Parathyroid adenoma (tissue), 2 donors: ENCODE results near the gene XYLT1.

Source experiments
- H2AFZ ChIP-seq: fragments of 300-600 bp; sonication (generic); one replicate; pipeline ENCODE4 v1.7.0; 2017; ENCODE audit warnings: antibody characterized with exemption, mild to moderate bottlenecking
- H3K27ac ChIP-seq: fragments of 300-600 bp; sonication (generic); one replicate; pipeline ENCODE4 v1.7.0; 2017
- H3K27me3 ChIP-seq: fragments of 300-600 bp; sonication (generic); one replicate; pipeline ENCODE4 v1.7.0; 2017; ENCODE audit warnings: low read length; ENCODE audit not compliant: control insufficient read depth, insufficient read depth
- H3K36me3 ChIP-seq: fragments of 300-600 bp; sonication (generic); one replicate; pipeline ENCODE4 v1.7.0; 2017; ENCODE audit warnings: low read length; ENCODE audit not compliant: control insufficient read depth, insufficient read depth
- H3K4me1 ChIP-seq: fragments of 300-600 bp; sonication (generic); one replicate; pipeline ENCODE4 v1.7.0; 2017; ENCODE audit warnings: control low read depth
- H3K4me2 ChIP-seq: fragments of 300-600 bp; sonication (generic); one replicate; pipeline ENCODE4 v1.7.0; 2017; ENCODE audit warnings: low read length
- H3K4me3 ChIP-seq: fragments of 300-600 bp; sonication (generic); one replicate; pipeline ENCODE4 v1.7.0; 2017; ENCODE audit warnings: low read depth, low read length
- H3K79me2 ChIP-seq: fragments of 300-600 bp; sonication (generic); one replicate; pipeline ENCODE4 v1.7.0; 2017; ENCODE audit warnings: control low read depth
- H3K9ac ChIP-seq: fragments of 300-600 bp; sonication (generic); one replicate; pipeline ENCODE4 v1.7.0; 2017; ENCODE audit warnings: mild to moderate bottlenecking
- H3K9me3 ChIP-seq: fragments of 300-600 bp; sonication (generic); one replicate; pipeline ENCODE4 v1.7.0; 2017; ENCODE audit warnings: low read length; ENCODE audit not compliant: control insufficient read depth
- TF ChIP-seq, protein P1 (sequence below): fragments of 300-600 bp; sonication (generic); IDR thresholded peaks from one replicate; pipeline ENCODE4 v1.7.0; 2017; ENCODE audit warnings: antibody characterized with exemption, mild to moderate bottlenecking
- donor health status: primary hyperparathyroidism.

The XYLT1 gene

DNA sequence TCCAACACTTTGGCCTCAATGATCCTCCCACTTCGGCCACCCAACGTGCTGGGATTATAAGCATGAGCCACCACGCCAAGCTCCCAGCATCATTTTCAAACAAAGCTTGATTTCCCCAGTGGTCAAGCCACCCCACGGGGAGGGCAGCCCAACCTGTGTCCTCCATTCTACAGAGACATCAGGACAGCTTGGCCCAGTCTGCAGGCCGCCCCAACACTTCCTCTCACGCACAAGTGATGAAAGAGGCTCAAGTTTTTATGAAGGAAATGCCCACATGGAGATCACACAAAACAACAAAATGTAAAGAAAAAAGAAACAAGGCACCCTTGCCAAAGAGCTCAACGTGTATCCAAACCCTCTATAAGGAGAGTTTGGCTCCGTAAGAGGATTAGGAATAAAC, 112.4 kb downstream of the XYLT1 start:
- Histone ChIP-seq H3K9me3 (no peaks in the 10 kb centered on the region), H2AFZ (no peak overlapping the region), H3K79me2 (no peaks in the 10 kb centered on the region), H3K4me2 (no peak overlapping the region), H3K27me3 (no peaks in the 10 kb centered on the region), H3K36me3 (no peaks in the 10 kb centered on the region), H3K27ac (no peak overlapping the region), H3K9ac (no peak overlapping the region), H3K4me1 (peaks cover 10% of the 10 kb centered on the region), H3K4me3 (no peak overlapping the region)
- TF ChIP-seq, protein P1, sequence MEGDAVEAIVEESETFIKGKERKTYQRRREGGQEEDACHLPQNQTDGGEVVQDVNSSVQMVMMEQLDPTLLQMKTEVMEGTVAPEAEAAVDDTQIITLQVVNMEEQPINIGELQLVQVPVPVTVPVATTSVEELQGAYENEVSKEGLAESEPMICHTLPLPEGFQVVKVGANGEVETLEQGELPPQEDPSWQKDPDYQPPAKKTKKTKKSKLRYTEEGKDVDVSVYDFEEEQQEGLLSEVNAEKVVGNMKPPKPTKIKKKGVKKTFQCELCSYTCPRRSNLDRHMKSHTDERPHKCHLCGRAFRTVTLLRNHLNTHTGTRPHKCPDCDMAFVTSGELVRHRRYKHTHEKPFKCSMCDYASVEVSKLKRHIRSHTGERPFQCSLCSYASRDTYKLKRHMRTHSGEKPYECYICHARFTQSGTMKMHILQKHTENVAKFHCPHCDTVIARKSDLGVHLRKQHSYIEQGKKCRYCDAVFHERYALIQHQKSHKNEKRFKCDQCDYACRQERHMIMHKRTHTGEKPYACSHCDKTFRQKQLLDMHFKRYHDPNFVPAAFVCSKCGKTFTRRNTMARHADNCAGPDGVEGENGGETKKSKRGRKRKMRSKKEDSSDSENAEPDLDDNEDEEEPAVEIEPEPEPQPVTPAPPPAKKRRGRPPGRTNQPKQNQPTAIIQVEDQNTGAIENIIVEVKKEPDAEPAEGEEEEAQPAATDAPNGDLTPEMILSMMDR: no peak

DNA sequence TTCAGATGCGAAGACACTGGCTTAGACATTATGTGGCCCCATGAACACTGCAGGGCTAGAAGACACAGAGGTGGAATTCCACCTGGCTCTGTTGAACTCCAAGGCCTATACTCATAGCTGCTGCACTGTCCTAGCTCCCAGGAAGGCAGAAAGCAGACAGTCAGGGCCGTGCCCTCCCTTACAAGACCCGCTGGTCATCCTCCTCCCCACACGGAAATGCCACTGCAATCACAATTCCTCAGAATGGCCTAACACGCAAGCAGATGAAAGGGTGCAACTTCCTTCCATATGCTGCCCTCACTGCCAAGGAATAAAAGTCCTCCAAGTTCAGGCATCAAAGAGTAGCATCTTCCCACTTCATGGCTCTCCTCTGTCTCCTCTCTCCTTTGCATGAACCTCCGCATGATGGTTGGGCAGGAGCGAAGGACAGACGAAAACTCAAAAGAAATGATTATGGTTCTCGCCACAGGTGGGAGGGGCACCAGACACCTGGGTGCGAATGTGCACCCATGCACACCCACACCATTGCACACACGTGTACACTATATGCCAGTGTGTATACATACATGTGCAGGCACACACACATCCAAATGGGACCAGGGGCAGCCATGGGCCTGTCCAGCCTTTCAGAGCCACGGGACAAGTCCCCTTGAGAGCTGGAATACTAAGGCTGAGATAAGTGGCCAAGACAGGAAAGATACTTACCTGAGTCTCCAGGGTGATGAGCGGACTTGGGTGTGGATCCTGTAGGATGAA, 113.3 kb downstream of the XYLT1 start:
- no peak overlapping the region for H3K27ac ChIP-seq
- no peaks in the 10 kb centered on the region for H3K27me3 ChIP-seq
- peaks cover 10% of the 10 kb centered on the region for H3K4me1 ChIP-seq
- H2AFZ ChIP-seq: no peak overlapping the region
- H3K4me3 ChIP-seq: no peak overlapping the region
- no peaks in the 10 kb centered on the region for H3K9me3 ChIP-seq
- no peaks in the 10 kb centered on the region for H3K79me2 ChIP-seq
- no peak overlapping the region for H3K4me2 ChIP-seq
- H3K9ac ChIP-seq: no peak overlapping the region
- TF ChIP-seq, protein P1: no peak
- H3K36me3 ChIP-seq: no peaks in the 10 kb centered on the region

DNA sequence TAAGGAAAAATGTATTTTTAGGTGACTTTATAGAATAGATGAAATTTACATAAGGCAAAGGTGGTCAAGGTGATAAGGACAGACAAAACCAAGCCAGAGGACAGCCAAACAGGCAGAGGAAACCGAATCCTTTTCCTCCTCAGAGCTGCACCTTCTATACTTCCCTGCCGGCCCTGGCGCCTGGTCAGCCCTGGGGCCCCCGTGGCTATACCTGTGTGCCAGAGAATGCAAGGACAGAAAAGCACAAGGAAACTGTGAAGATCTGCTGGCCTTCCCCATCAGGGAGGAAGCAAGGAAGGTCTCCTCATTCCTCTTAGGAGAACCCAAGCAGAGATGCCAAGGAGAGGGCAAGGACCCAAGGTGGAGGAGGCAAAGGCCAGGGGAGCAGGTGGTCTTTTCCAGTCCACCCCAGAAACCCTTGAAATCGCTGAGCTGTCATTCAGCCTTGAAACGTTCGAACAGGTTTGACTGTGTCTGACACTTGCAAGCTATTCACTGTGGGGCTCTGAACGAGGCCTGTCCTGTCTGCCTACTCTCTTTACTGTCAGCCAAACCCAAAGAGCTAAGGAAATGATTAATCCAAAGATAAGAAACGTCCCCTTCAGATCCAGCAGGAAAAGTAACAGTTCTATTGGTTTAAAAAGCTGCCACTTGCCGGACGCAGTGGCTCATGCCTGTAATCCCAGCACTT, 114.4 kb downstream of the XYLT1 start:
- TF ChIP-seq, protein P1: no peak
- Histone ChIP-seq H3K4me2 (no peak overlapping the region), H3K9me3 (no peaks in the 10 kb centered on the region), H3K27ac (no peak overlapping the region), H3K4me3 (no peak overlapping the region), H3K4me1 (peaks cover 10% of the 10 kb centered on the region), H3K9ac (no peak overlapping the region), H3K79me2 (no peaks in the 10 kb centered on the region), H3K27me3 (no peaks in the 10 kb centered on the region), H3K36me3 (no peaks in the 10 kb centered on the region), H2AFZ (no peak overlapping the region)

DNA sequence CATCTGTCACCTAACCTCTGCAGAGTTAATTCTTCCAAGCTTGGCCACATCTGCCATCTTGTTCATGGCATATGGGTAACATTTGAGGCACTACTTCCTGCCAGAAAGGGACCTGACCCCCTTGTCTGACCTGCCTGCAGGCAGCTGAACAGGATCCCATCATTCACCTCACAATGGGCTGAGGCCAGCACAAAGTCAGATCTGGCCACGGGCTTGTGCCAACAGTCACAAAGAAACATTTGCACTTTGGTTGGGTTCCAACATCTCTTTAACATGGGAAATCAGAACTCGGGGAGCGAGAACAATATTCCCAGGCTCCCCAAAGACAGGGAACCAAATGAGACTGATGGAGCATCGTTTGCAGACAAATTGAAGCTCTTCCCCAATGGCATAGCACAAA, 116.1 kb downstream of the XYLT1 start:
- no peak overlapping the region for H3K9ac ChIP-seq

More for the DNA sequence above, 116.1 kb downstream of the XYLT1 start:
- TF ChIP-seq, protein P1: no peak
- Histone ChIP-seq H3K9me3 (no peaks in the 10 kb centered on the region), H3K27me3 (no peaks in the 10 kb centered on the region), H3K36me3 (no peaks in the 10 kb centered on the region), H2AFZ (no peak overlapping the region), H3K27ac (no peak overlapping the region), H3K4me1 (peaks cover 5% of the 10 kb centered on the region), H3K4me2 (no peak overlapping the region), H3K4me3 (no peak overlapping the region), H3K79me2 (no peaks in the 10 kb centered on the region)
